MG63 (cell line): Measurements from ENCODE around the gene PLS3. TPM values are rescaled to one million over a fixed set of nuclear protein-coding genes. Genes with fewer than 3 reads are reported as not detected.
A peak's percentile ranks its signal among the peaks of the same experiment; 100 is the strongest.
"Not testable (repeated sequence)": the region's sequence is repeated elsewhere in the genome, so short reads cannot be mapped to it uniquely, and the experiment has no call there.

Source experiments
- DNase-seq: peaks from one replicate; pipeline ENCODE4 v3.0.0-alpha.2; 2020
- H3K27me3 ChIP-seq: fragments of 250-450 bp; sonication (Bioruptor Pico); 2 replicates; pipeline ENCODE4 v1.5.1; 2020; ENCODE audit warnings: mild to moderate bottlenecking, moderate library complexity
- H3K36me3 ChIP-seq: fragments of 250-450 bp; sonication (Bioruptor Pico); 2 replicates; pipeline ENCODE4 v1.5.1; 2020; ENCODE audit warnings: mild to moderate bottlenecking, moderate library complexity
- H3K4me3 ChIP-seq: fragments of 250-450 bp; sonication (Bioruptor Pico); 2 replicates; pipeline ENCODE4 v1.5.1; 2020; ENCODE audit warnings: mild to moderate bottlenecking, moderate library complexity
- H3K9me3 ChIP-seq: fragments of 250-450 bp; sonication (Bioruptor Pico); 2 replicates; pipeline ENCODE4 v1.5.1; 2020; ENCODE audit warnings: mild to moderate bottlenecking, moderate library complexity
- total RNA-seq: library from RNA; depleted of rRNA; stranded (reverse); fragments of >200 nt; shearing (Covaris generic); gene quantifications from 2 replicates; pipeline ENCODE4 v1.2.3, GENCODE V29; 2014; ENCODE audit warnings: low replicate concordance

Gene PLS3
- total RNA-seq, 1 experiment from 2014 or later: 112 TPM

- not testable (repeated sequence) for H3K27me3 ChIP-seq, H3K4me3 ChIP-seq, DNase-seq, H3K36me3 ChIP-seq, H3K9me3 ChIP-seq
These were observed 72.4 kb downstream of the PLS3 start for GRCh38 chrX:115633397-115633796.

GRCh38 chrX:115639334-115639880, 78.4 kb downstream of the PLS3 start:
- Histone ChIP-seq H3K4me3 (no peak overlapping the region), H3K9me3 (no peaks in the 10 kb centered on the region), H3K36me3 (peaks cover 3% of the 10 kb centered on the region; the same call in 1 of the 2 replicates), H3K27me3 (no peaks in the 10 kb centered on the region)
- no peak for DNase-seq

GRCh38 chrX:115642311-115642710, 81.3 kb downstream of the PLS3 start:
- Histone ChIP-seq H3K27me3 (no peaks in the 10 kb centered on the region), H3K36me3 (peaks cover 8% of the 10 kb centered on the region)

GRCh38 chrX:115642895-115643530, 82.0 kb downstream of the PLS3 start:
- Histone ChIP-seq H3K36me3 (peaks cover 11% of the 10 kb centered on the region), H3K9me3 (no peaks in the 10 kb centered on the region), H3K27me3 (no peaks in the 10 kb centered on the region), H3K4me3 (no peak overlapping the region)
- no peak for DNase-seq

More at GRCh38 chrX:115642311-115642710, 81.3 kb downstream of the PLS3 start:
- Histone ChIP-seq H3K9me3 (no peaks in the 10 kb centered on the region), H3K4me3 (no peak overlapping the region)
- no peak for DNase-seq

GRCh38 chrX:115644397-115644796, 83.4 kb downstream of the PLS3 start:
- H3K27me3 ChIP-seq, H3K4me3 ChIP-seq, DNase-seq, H3K9me3 ChIP-seq: not testable (repeated sequence)
- peaks cover 11% of the 10 kb centered on the region for H3K36me3 ChIP-seq

- no peak for DNase-seq
- no peaks in the 10 kb centered on the region for H3K9me3 ChIP-seq
- no peaks in the 10 kb centered on the region for H3K27me3 ChIP-seq
- no peak overlapping the region for H3K4me3 ChIP-seq
- peaks cover 14% of the 10 kb centered on the region for H3K36me3 ChIP-seq
These were observed 88.6 kb downstream of the PLS3 start for GRCh38 chrX:115649461-115650063.

- Histone ChIP-seq H3K9me3 (no peaks in the 10 kb centered on the region), H3K4me3 (no peak overlapping the region), H3K27me3 (no peaks in the 10 kb centered on the region), H3K36me3 (peaks cover 14% of the 10 kb centered on the region)
- DNase-seq: no peak
These were observed 89.5 kb downstream of the PLS3 start for GRCh38 chrX:115650449-115650848.

- no peaks in the 10 kb centered on the region for H3K9me3 ChIP-seq
- no peaks in the 10 kb centered on the region for H3K27me3 ChIP-seq
- peak; percentile 23 for DNase-seq
- H3K36me3 ChIP-seq: peaks cover 14% of the 10 kb centered on the region
- no peak overlapping the region for H3K4me3 ChIP-seq
These were observed 89.9 kb downstream of the PLS3 start for GRCh38 chrX:115650916-115651315.

GRCh38 chrX:115652221-115652620, 91.2 kb downstream of the PLS3 start:
- Histone ChIP-seq H3K4me3 (no peak overlapping the region), H3K9me3 (no peaks in the 10 kb centered on the region), H3K27me3 (no peaks in the 10 kb centered on the region), H3K36me3 (peaks cover 9% of the 10 kb centered on the region)
- DNase-seq: no peak

GRCh38 chrX:115665122-115665521, 104.1 kb downstream of the PLS3 start:
- no peaks in the 10 kb centered on the region for H3K36me3 ChIP-seq
- H3K27me3 ChIP-seq: no peaks in the 10 kb centered on the region
- H3K4me3 ChIP-seq: no peak overlapping the region
- H3K9me3 ChIP-seq: no peaks in the 10 kb centered on the region
- no peak for DNase-seq

GRCh38 chrX:115679460-115679859, 118.5 kb downstream of the PLS3 start:
- Histone ChIP-seq H3K36me3 (no peaks in the 10 kb centered on the region), H3K9me3 (no peaks in the 10 kb centered on the region), H3K4me3 (no peak overlapping the region), H3K27me3 (no peaks in the 10 kb centered on the region)
- no peak for DNase-seq

- H3K9me3 ChIP-seq: no peaks in the 10 kb centered on the region
- H3K4me3 ChIP-seq: no peak overlapping the region
- no peaks in the 10 kb centered on the region for H3K27me3 ChIP-seq
- H3K36me3 ChIP-seq: no peaks in the 10 kb centered on the region
- no peak for DNase-seq
These were observed 126.6 kb downstream of the PLS3 start for GRCh38 chrX:115687595-115687994.

GRCh38 chrX:115689931-115690330, 129.0 kb downstream of the PLS3 start:
- Histone ChIP-seq H3K4me3 (no peak overlapping the region), H3K9me3 (no peaks in the 10 kb centered on the region), H3K36me3 (no peaks in the 10 kb centered on the region), H3K27me3 (no peaks in the 10 kb centered on the region)
- DNase-seq: no peak

GRCh38 chrX:115690511-115691216, 129.7 kb downstream of the PLS3 start:
- H3K36me3 ChIP-seq: no peaks in the 10 kb centered on the region
- peak; percentile 42 for DNase-seq
- no peaks in the 10 kb centered on the region for H3K9me3 ChIP-seq
- H3K27me3 ChIP-seq: no peaks in the 10 kb centered on the region
- no peak overlapping the region for H3K4me3 ChIP-seq

- Histone ChIP-seq H3K36me3 (no peaks in the 10 kb centered on the region), H3K4me3 (no peak overlapping the region), H3K9me3 (no peaks in the 10 kb centered on the region), H3K27me3 (no peaks in the 10 kb centered on the region)
- DNase-seq: no peak
These were observed 132.5 kb downstream of the PLS3 start for GRCh38 chrX:115693476-115693875.

- Histone ChIP-seq H3K27me3 (no peaks in the 10 kb centered on the region), H3K4me3 (no peak overlapping the region), H3K9me3 (no peaks in the 10 kb centered on the region), H3K36me3 (no peaks in the 10 kb centered on the region)
- DNase-seq: no peak
These were observed 133.1 kb downstream of the PLS3 start for GRCh38 chrX:115694028-115694427.

GRCh38 chrX:115696039-115696438, 135.1 kb downstream of the PLS3 start:
- H3K4me3 ChIP-seq: no peak overlapping the region
- no peak for DNase-seq
- H3K9me3 ChIP-seq: no peaks in the 10 kb centered on the region
- no peaks in the 10 kb centered on the region for H3K36me3 ChIP-seq
- H3K27me3 ChIP-seq: no peaks in the 10 kb centered on the region
